Endodermal cell (in vitro differentiated cells): ENCODE data around the gene DXO. TPM values are rescaled to one million over a fixed set of nuclear protein-coding genes. Genes with fewer than 3 reads are reported as not detected.
"Not testable (repeated sequence)": the region's sequence is repeated elsewhere in the genome, so short reads cannot be mapped to it uniquely, and the experiment has no call there.

Experiments used
- DNase-seq: peaks from one replicate; pipeline ENCODE4 v3.0.0-alpha.2; 2017
- H3K27ac ChIP-seq: 2 replicates; pipeline ENCODE4 v1.5.1; 2013; ENCODE audit warnings: mild to moderate bottlenecking, low read depth, low read length, moderate library complexity
- H3K27me3 ChIP-seq: 2 replicates; pipeline ENCODE4 v1.6.1; 2013; ENCODE audit warnings: mild to moderate bottlenecking, low read length, moderate library complexity; ENCODE audit not compliant: insufficient read depth, control insufficient read depth, poor library complexity, severe bottlenecking
- H3K36me3 ChIP-seq: 2 replicates; pipeline ENCODE4 v1.7.0; 2013; ENCODE audit warnings: mild to moderate bottlenecking, low read length, moderate library complexity; ENCODE audit not compliant: control insufficient read depth, insufficient read depth
- H3K4me1 ChIP-seq: one replicate; pipeline ENCODE4 v1.7.0; 2013; ENCODE audit warnings: low read length; ENCODE audit not compliant: control insufficient read depth, insufficient read depth
- H3K4me3 ChIP-seq: 2 replicates; pipeline ENCODE4 v1.5.1; 2013; ENCODE audit warnings: mild to moderate bottlenecking, low read length, moderate library complexity
- H3K9ac ChIP-seq: 2 replicates; pipeline ENCODE4 v1.6.1; 2013; ENCODE audit warnings: mild to moderate bottlenecking, low read length, moderate library complexity; ENCODE audit not compliant: poor library complexity, severe bottlenecking; ENCODE audit errors: extremely low read depth
- H3K9me3 ChIP-seq: 2 replicates; pipeline ENCODE4 v1.6.1; 2013; ENCODE audit warnings: mild to moderate bottlenecking, low read length, moderate library complexity; ENCODE audit not compliant: control insufficient read depth
- H3K27ac Mint-ChIP-seq: 2 replicates; pipeline ENCODE4 v1.8.0; 2020; ENCODE audit warnings: mixed read lengths
- H3K27me3 Mint-ChIP-seq: 2 replicates; pipeline ENCODE4 v1.8.0; 2021; ENCODE audit warnings: mild to moderate bottlenecking, mixed read lengths; ENCODE audit not compliant: insufficient read depth
- H3K36me3 Mint-ChIP-seq: 2 replicates; pipeline ENCODE4 v1.8.0; 2020; ENCODE audit warnings: low read depth, mixed read lengths
- H3K4me1 Mint-ChIP-seq: 2 replicates; pipeline ENCODE4 v1.8.0; 2020; ENCODE audit warnings: mixed read lengths
- H3K4me3 Mint-ChIP-seq: 2 replicates; pipeline ENCODE4 v1.8.0; 2020; ENCODE audit warnings: mild to moderate bottlenecking, moderate library complexity, mixed read lengths
- H3K9me3 Mint-ChIP-seq: 2 replicates; pipeline ENCODE4 v1.8.0; 2020; ENCODE audit warnings: mild to moderate bottlenecking, mixed read lengths
- WGBS, 2 experiments: methylation state at CpG; one replicate each; pipeline versions ENCODE4 v1.1.5 to v1.1.7; 2013; ENCODE audit warnings: missing lambda C conversion rate in 2 of 2, mixed read lengths in 1 of 2; ENCODE audit not compliant: insufficient coverage in 1 of 2, insufficient read length in 1 of 2; 5-methylcytosine and 5-hydroxymethylcytosine counted together
- total RNA-seq, 2 donors: library from RNA; stranded (reverse); fragmentation: NEBNext Ultra II Directional in 1 of 2; extraction: Animal tissue kit (Norgen Biotek cat#: 25700) in 1 of 2; gene quantifications; 2 replicates in 1 of 2; 3 replicates in 1 of 2; pipeline ENCODE4 v1.2.1, GENCODE V29; 2021
- TF ChIP-seq, protein P1 (sequence below): fragments of 200-600 bp; sonication (generic); conservative IDR thresholded peaks from 2 replicates; pipeline ENCODE4 v1.5.0; 2021; ENCODE audit warnings: antibody characterized with exemption, mild to moderate bottlenecking

DXO gene
- total RNA-seq, 2 donors from 2014 or later, result 19.2 to 22.3 TPM

DNA sequence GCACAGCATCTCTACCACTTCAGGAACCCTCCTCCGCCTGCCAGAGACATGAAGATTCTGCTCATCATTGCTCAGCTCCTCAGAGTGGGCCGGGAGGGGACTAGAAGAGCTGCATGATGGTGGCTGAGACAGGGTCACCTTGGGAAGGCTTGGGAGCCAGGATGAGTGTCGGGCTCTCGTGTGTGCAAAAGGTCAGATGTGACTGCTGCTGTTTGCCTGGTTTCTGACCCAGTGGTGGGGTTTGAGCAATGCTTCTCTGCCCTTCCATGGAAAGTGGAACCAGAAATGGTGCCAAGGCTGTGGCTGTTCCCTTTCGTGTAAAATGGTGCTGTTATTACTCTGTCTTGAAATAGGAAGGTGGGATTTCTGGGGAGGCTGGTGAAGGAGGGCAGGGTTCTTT lies 9.1 kb upstream of the DXO start:
- H3K4me3 ChIP-seq, H3K4me1 ChIP-seq, H3K27ac Mint-ChIP-seq, H3K27ac ChIP-seq, H3K27me3 Mint-ChIP-seq, H3K27me3 ChIP-seq, H3K4me3 Mint-ChIP-seq, DNase-seq, H3K4me1 Mint-ChIP-seq, H3K9ac ChIP-seq, H3K9me3 ChIP-seq: not testable (repeated sequence)
- peaks cover 13% of the 10 kb centered on the region for H3K9me3 Mint-ChIP-seq
- H3K36me3 ChIP-seq, result peaks cover 12% of the 10 kb centered on the region
- WGBS, 2 experiments, result no CpG with 5 or more reads among the region's 5 CpGs
- peaks cover 15% of the 10 kb centered on the region for H3K36me3 Mint-ChIP-seq

DNA sequence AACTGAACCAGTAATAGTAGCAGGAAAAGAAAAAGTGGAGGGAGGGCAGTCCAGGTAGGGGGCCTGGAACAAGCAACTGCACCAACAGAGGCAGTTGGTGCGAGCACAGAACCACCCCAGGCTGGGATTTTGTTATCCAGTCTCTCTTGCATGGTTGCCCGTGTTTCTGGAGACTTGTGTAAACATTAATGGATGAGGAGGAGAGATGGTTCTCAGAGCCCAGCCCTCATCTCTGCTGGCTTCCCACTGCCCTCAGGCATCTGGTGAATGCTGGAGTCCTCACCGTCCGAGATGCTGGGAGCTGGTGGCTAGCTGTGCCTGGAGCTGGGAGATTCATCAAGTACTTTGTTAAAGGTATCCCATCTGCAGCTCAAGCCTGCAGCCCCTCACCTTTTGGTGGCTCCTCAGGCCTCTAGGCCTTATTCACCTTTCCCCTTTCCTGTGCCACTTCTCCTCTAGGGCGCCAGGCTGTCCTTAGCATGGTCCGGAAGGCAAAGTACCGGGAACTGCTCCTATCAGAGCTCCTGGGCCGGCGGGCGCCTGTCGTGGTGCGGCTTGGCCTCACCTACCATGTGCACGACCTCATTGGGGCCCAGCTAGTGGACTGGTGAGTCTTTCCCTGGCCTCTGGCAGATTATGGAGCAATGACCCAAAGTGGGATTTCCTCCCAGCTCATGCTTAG lies 8.4 kb upstream of the DXO start:
- H3K27ac Mint-ChIP-seq, H3K4me3 Mint-ChIP-seq, H3K4me3 ChIP-seq, H3K4me1 ChIP-seq, H3K27ac ChIP-seq, H3K27me3 Mint-ChIP-seq, H3K9ac ChIP-seq, H3K4me1 Mint-ChIP-seq, H3K27me3 ChIP-seq, H3K9me3 ChIP-seq, DNase-seq: not testable (repeated sequence)
- H3K36me3 ChIP-seq, result peaks cover 12% of the 10 kb centered on the region
- WGBS, 2 experiments, result 95 to 100% methylated on average over 1 to 11 of the region's 13 CpGs
- H3K9me3 Mint-ChIP-seq, result peaks cover 16% of the 10 kb centered on the region
- peaks cover 18% of the 10 kb centered on the region for H3K36me3 Mint-ChIP-seq

DNA sequence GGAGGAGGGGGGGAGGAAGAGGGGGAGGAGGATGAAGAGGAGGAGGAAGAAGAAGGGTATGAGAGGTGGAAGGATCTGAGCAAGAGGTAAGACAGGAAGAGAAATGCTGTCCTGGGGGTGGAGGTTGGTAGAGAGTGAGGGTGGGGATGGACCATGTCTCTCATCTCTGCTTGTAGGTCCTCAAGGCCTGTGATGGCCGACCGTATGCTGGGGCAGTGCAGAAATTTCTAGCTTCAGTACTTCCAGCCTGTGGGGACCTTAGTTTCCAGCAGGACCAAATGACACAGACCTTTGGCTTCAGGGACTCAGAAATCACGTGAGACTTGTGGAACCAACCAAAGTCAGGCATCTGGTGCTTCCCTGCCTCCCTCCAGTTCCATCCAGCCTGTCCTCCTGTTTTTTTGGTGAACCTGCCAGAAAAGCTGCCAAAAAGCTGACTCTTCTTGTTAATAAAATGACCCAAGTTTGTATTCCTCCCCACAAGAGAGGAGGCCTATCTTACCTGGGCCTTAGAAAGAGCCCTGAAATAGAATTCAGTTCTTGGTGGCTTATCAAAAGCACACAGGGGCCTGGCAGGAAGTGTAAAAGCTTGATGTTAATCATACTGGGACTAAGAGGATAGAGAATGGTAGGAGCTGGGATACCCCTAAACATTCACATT lies 7.4 kb upstream of the DXO start:
- 91 to 97% methylated on average over 3 of the region's 3 CpGs for WGBS, 2 experiments
- H3K27me3 Mint-ChIP-seq, result no peaks in the 10 kb centered on the region
- Histone ChIP-seq H3K27me3 (no peaks in the 10 kb centered on the region), H3K4me1 (no peaks in the 10 kb centered on the region), H3K9ac (no peak overlapping the region), H3K36me3 (peaks cover 12% of the 10 kb centered on the region), H3K4me3 (no peak overlapping the region), H3K27ac (no peak overlapping the region), H3K9me3 (peaks cover 11% of the 10 kb centered on the region)
- TF ChIP-seq, protein P1, sequence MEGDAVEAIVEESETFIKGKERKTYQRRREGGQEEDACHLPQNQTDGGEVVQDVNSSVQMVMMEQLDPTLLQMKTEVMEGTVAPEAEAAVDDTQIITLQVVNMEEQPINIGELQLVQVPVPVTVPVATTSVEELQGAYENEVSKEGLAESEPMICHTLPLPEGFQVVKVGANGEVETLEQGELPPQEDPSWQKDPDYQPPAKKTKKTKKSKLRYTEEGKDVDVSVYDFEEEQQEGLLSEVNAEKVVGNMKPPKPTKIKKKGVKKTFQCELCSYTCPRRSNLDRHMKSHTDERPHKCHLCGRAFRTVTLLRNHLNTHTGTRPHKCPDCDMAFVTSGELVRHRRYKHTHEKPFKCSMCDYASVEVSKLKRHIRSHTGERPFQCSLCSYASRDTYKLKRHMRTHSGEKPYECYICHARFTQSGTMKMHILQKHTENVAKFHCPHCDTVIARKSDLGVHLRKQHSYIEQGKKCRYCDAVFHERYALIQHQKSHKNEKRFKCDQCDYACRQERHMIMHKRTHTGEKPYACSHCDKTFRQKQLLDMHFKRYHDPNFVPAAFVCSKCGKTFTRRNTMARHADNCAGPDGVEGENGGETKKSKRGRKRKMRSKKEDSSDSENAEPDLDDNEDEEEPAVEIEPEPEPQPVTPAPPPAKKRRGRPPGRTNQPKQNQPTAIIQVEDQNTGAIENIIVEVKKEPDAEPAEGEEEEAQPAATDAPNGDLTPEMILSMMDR, result no peak
- no peaks in the 10 kb centered on the region for H3K4me1 Mint-ChIP-seq
- no peak overlapping the region for H3K27ac Mint-ChIP-seq
- peaks cover 25% of the 10 kb centered on the region for H3K9me3 Mint-ChIP-seq
- DNase-seq, result no peak
- H3K4me3 Mint-ChIP-seq, result no peak overlapping the region
- peaks cover 27% of the 10 kb centered on the region for H3K36me3 Mint-ChIP-seq

DNA sequence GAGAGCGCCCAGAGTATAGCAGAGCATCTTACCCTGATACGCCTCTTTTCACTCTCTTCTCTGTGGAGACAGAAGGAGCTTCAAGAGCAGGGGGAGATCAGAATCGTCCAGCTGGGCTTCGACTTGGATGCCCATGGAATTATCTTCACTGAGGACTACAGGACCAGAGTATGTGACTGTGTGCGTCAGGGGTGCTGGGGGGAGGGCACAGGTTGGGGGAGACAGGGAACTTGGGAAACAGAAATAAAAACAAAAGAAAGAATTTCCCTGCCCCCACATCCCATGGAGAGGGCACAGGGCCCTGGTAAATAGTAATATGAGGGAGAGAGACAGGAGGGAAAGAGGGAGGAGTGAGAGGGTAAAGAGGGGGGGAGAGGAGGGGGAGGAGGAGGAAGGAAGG lies 6.9 kb upstream of the DXO start:
- H3K27ac ChIP-seq, result no peak overlapping the region
- Mint-ChIP-seq H3K27ac (no peak overlapping the region), H3K27me3 (no peaks in the 10 kb centered on the region), H3K4me3 (no peak overlapping the region), H3K36me3 (peaks cover 32% of the 10 kb centered on the region), H3K9me3 (peaks cover 29% of the 10 kb centered on the region), H3K4me1 (no peaks in the 10 kb centered on the region)
- peaks cover 11% of the 10 kb centered on the region for H3K9me3 ChIP-seq
- no peak overlapping the region for H3K4me3 ChIP-seq
- no peak overlapping the region for H3K9ac ChIP-seq
- no peaks in the 10 kb centered on the region for H3K27me3 ChIP-seq
- DNase-seq, result no peak
- 85 to 88% methylated on average over 4 to 5 of the region's 5 CpGs for WGBS, 2 experiments
- H3K4me1 ChIP-seq, result no peaks in the 10 kb centered on the region
- peaks cover 12% of the 10 kb centered on the region for H3K36me3 ChIP-seq
- TF ChIP-seq, protein P1, result no peak
